ENCODE measurements around the gene STK32B.

The STK32B gene

DNA sequence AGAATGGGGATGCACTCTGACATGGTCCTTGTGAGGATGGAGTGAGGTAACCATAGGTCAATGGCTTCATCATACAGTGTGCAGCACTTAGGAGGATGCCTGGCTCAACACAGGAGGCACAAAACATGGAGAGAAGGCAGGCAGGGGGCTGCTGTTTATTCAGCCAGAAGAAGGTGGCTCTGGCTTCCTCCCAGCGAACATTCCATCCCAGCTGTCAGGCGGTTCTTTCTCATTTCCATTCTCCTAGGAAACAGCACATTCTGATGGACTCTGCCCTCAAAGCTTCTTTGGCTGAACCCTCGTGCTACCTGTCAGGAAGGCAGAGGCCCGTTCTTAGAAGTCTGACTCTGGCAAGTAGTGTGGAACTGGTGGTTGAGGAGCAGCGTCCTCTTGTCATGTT, 18.6 kb downstream of the STK32B start:
- DNase-seq (ENCODE audit: low read depth) = no peak

- DNase-seq (ENCODE audit: low read depth) = no peak
These were observed 21.7 kb downstream of the STK32B start for GRCh38 chr4:5072948-5073347.

- DNase-seq (ENCODE audit: low read depth) = no peak
These were observed 26.7 kb downstream of the STK32B start for GRCh38 chr4:5078009-5078408.

DNA sequence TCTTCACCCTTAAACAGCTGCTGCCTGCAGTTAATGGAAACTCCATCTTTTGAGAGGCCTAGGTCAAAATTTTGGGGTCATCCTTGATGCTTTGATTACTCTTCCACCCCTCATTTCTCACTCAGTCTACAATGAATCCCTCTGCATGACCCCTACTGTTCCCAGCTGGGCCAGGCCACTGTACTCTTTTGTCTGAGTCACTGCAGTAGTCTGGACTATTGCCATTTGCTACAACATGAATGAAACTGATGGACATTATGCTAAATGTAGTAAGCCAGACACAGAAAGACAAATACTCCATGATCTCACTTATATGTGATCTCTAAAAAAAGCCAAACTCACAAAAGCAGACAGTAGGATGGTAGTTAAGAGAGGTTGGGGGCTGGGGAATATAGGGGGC, 28.3 kb downstream of the STK32B start:
- no peak for DNase-seq (ENCODE audit: low read depth)

- DNase-seq (ENCODE audit: low read depth) = no peak
These were observed 30.2 kb downstream of the STK32B start for GRCh38 chr4:5081441-5081999.

DNA sequence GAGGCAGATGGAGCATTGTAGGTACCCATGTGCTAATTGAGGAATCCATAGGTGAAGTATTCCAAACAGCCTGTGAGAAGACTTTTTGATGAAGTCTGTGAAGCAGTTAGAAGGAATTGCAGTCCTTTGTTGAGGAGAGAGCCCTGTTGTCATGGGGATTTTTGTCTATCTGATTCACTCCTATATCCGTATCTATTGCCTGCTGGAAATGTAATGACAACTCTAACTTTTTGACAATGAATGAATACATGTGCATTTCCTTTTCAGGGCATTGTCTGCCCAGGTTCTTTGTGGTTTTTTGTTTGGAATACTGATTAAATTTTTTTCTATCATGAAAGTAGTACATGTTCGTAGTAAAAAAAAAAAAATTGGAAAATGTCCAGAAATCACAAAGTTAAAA, 31.1 kb downstream of the STK32B start:
- DNase-seq (ENCODE audit: low read depth) = no peak

DNA sequence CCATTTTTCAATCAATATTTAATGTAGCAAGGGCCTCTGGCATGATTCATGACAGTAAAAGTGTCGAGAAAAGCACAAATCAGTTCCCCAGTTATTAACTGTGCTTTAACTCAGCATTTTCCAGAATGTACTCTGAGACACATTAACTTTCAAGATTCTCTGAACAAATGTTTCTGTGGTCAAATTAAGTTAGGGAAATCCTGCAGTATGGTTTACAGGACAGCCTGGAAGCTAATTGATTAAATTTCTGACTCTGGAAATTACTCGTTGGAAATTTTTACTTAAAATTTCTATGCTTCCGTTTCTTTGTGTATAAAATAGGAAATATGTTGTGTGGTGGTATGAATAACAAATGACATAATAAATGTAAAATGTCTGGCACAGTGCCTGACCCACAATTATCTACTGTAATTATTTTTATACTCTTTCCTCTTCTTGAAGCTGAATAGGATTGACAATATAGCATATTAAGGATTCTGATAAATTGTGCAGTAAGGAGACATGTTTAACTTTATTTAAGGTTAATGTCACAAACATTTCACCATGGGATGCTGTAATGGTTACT, 33.7 kb downstream of the STK32B start:
- no peak for DNase-seq (ENCODE audit: low read depth)

DNA sequence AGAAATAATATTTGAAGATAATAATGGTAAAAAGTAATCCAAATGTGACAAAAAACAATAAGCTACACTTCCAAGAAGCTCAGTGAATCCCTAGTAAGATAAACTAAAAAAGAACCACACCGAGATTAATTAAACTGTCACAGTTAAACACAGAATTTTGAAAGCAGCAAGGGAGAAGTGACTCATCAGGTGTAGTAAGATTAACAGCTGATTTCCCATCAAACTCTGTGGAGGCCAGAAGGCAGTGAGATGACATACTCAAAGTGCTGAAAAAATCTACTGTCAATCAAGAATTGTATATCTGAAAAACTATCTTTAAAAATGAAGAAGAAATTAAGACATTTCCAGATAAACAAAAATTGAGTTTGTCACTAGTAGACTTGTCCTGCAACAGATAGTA, 35.3 kb downstream of the STK32B start:
- DNase-seq (ENCODE audit: low read depth) = no peak

DNA sequence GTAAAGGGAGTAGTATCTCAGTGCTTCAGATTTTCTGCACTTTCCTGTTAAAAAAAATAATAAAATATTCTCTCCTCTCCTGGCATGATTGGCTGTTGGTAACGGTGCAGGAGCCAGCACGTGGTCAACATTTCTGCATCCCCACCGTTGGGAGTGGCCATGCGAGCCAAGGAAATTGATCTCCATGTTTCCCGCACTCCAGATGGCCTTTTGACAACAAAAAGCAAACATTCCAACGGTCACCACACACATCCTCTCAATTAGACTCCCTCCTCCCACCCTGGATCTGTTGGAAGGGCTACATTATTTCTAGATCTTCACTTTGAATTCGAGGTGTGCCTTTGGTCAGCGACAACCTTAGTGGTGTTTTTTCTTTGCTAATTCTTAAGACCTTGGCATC, 45.0 kb downstream of the STK32B start:
- no peak for DNase-seq (ENCODE audit: low read depth)

GRCh38 chr4:5098176-5098575, 46.9 kb downstream of the STK32B start:
- DNase-seq (ENCODE audit: low read depth) = no peak

- no peak for DNase-seq (ENCODE audit: low read depth)
These were observed 49.1 kb downstream of the STK32B start for GRCh38 chr4:5100336-5100735.

DNA sequence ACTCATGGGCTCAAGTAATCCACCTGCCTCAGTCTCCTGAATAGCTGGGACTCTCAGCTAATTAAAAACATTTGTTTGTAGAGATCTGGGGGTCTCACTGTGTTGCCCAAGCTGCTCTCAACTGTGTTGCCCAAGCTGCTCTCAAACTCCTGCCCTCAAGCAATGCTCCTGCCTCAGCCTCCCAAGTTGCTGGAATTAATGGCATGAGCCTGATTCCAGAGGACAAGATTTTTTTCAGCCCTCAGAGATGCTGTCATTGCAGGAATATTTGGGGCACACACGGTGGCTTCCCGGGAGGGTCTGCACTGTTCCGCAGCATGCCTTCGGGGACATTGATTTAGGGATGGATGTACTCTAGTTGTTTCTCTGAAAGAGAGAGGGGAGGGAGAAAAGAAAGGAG, 49.7 kb downstream of the STK32B start:
- no peak for DNase-seq (ENCODE audit: low read depth)

GRCh38 chr4:5101571-5101970, 50.3 kb downstream of the STK32B start:
- no peak for DNase-seq (ENCODE audit: low read depth)

- no peak for DNase-seq (ENCODE audit: low read depth)
These were observed 59.6 kb downstream of the STK32B start for GRCh38 chr4:5110901-5111300.

- no peak for DNase-seq (ENCODE audit: low read depth)
These were observed 61.2 kb downstream of the STK32B start for GRCh38 chr4:5112333-5113095.

DNA sequence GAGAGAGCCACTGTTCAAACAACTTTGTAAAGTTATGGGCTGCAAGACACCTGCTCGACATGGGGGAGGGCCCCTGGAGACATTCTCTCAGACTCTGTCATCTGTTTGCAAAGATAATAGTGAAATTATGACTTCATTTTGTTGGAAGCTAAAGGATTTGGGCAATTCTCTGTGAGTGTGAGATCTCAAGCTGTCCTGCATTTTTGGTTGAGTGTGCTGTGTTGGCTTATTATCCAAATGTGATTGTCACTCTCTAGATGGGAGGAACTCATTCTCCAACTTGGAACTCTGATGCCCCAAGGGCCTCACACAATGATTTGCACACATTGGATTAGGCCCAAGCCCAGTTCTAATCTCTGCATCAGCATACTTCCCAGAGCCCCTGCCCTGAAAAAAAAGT, 63.7 kb downstream of the STK32B start:
- no peak for DNase-seq (ENCODE audit: low read depth)

GRCh38 chr4:5118091-5118786, 67.0 kb downstream of the STK32B start:
- no peak for DNase-seq (ENCODE audit: low read depth)

DNA sequence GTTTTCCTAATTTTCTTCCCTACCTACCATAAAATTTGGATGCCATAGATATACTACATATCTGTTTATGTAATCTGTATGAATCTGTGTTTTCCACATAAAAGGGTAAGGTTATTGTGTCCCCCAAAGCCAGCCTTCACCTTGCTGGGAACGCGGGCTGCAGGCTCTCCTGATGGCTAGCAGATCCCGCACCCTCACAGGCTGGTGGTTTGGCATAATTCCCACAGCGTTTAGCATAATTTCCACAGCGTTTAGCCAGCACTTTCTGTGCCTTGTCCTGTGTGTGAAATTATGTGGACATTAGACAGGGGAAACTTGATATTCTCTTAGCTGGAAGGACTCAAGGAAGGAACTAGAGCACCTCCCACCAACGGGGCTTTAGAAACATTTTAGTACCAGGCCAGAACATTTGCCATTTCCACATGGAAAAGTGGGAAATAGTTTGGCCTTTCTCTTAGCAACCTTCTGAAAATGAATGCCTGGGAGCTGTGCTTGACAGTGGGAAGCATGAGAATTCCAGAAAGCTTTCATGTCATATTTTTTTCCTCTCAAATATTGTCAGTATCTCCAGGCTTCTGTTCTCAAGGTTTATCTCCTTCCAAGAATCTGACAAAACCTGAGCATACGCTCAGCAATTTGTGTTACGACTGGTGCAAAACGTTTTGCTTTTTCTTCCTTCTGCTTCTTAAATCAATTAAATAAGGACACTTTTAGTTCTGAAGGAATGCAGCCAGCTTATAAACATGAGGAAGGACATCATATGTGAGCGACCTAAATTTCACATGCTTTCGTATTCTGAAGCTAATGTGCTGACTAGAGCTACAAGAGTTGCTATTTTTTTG, 67.9 kb downstream of the STK32B start:
- no peak for DNase-seq (ENCODE audit: low read depth)

DNA sequence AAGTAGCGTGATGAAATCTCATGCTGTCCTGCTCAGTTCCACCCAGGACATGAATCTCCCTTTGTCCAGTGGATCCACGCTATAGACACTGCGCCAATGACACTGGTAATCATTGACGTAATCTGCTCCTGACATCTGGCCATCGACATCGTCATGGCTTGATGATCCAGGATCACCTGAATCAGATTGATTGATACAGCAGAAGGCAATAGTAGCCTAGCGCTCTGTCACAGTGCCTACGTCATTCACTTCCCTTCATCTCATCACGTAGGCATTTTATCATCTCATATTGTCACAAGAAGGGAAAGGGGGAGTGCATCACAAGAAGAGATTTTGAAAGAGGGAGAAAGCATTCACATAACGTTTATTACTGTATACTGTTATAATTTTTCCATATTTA, 68.8 kb downstream of the STK32B start:
- DNase-seq (ENCODE audit: low read depth) = no peak

- DNase-seq (ENCODE audit: low read depth) = no peak
These were observed 69.2 kb downstream of the STK32B start for GRCh38 chr4:5120468-5120867.

DNA sequence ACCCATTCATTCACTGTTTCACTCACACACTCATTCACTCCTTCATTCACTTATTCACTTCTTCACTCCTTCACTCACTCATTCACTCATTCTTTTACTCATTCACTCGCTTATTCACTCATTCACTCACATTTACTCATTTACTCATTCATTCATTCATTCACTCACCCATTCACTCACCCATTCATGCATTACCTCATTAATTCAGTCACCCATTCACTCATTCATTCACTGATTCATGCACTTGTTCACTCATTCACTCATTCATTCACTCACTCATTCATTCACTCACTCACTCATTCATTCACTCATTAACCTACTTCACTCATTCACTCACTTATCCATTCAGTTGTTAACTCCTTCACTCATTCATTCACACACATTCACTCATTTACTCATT, 70.8 kb downstream of the STK32B start:
- DNase-seq (ENCODE audit: low read depth) = no peak

GRCh38 chr4:5124876-5125275, 73.6 kb downstream of the STK32B start:
- no peak for DNase-seq (ENCODE audit: low read depth)
